GM19438 (cell line): ENCODE results near the gene KAZN.

Experiments
- ATAC-seq: cut with Tn5 transposase; IDR thresholded peaks from one replicate; pipeline ENCODE4 v1.9.1; 2021; ENCODE audit warnings: low read depth; ENCODE audit not compliant: unreplicated experiment

KAZN gene

GRCh38 chr1:14639291-14640050, 41.0 kb downstream of the KAZN start:
- ATAC-seq = no peak

- ATAC-seq = no peak
Measured at GRCh38 chr1:14642712-14643111, 44.2 kb downstream of the KAZN start.

GRCh38 chr1:14646973-14647372, 48.5 kb downstream of the KAZN start:
- no peak for ATAC-seq

- no peak for ATAC-seq
Measured at GRCh38 chr1:14647777-14648176, 49.3 kb downstream of the KAZN start.

- ATAC-seq = no peak
Measured at GRCh38 chr1:14648391-14648790, 49.9 kb downstream of the KAZN start.

GRCh38 chr1:14648896-14649855, 50.7 kb downstream of the KAZN start:
- no peak for ATAC-seq

- ATAC-seq = no peak
Measured at GRCh38 chr1:14649976-14650375, 51.5 kb downstream of the KAZN start.

GRCh38 chr1:14650951-14651350, 52.5 kb downstream of the KAZN start:
- ATAC-seq = no peak

- no peak for ATAC-seq
Measured at GRCh38 chr1:14652840-14653239, 54.4 kb downstream of the KAZN start.

- ATAC-seq = no peak
Measured at GRCh38 chr1:14653461-14653960, 55.0 kb downstream of the KAZN start.

GRCh38 chr1:14654554-14654953, 56.1 kb downstream of the KAZN start:
- no peak for ATAC-seq

GRCh38 chr1:14655385-14655784, 56.9 kb downstream of the KAZN start:
- no peak for ATAC-seq

- ATAC-seq = no peak
Measured at GRCh38 chr1:14656384-14656937, 58.0 kb downstream of the KAZN start.

GRCh38 chr1:14658642-14659041, 60.2 kb downstream of the KAZN start:
- ATAC-seq = no peak

GRCh38 chr1:14659913-14660312, 61.4 kb downstream of the KAZN start:
- no peak for ATAC-seq

GRCh38 chr1:14660801-14661200, 62.3 kb downstream of the KAZN start:
- no peak for ATAC-seq

GRCh38 chr1:14661222-14661621, 62.7 kb downstream of the KAZN start:
- ATAC-seq = no peak

- ATAC-seq = no peak
Measured at GRCh38 chr1:14662116-14662515, 63.6 kb downstream of the KAZN start.

GRCh38 chr1:14663773-14664172, 65.3 kb downstream of the KAZN start:
- no peak for ATAC-seq

GRCh38 chr1:14666373-14666772, 67.9 kb downstream of the KAZN start:
- no peak for ATAC-seq

GRCh38 chr1:14666962-14667650, 68.6 kb downstream of the KAZN start:
- ATAC-seq = no peak
